HepG2 (cell line): ENCODE measurements around the gene GANC. TPM values are rescaled to one million over a fixed set of nuclear protein-coding genes. Genes with fewer than 3 reads are reported as not detected.

Source experiments
- AGO2 ChIP-seq: fragments of 200-400 bp; formaldehyde crosslinking; optimal IDR thresholded peaks from 2 replicates; pipeline ENCODE3; 2017; ENCODE audit warnings: mild to moderate bottlenecking, low read depth, low read length, moderate library complexity
- ARNT2 ChIP-seq: sonication (generic); formaldehyde crosslinking; IDR thresholded peaks from 2 replicates; pipeline ENCODE4 v1.8.0; 2022; ENCODE audit warnings: mild to moderate bottlenecking, low read depth, missing genetic modification reagents, moderate library complexity
- HOXA3 ChIP-seq: sonication (generic); formaldehyde crosslinking; IDR thresholded peaks from 2 replicates; pipeline ENCODE4 v1.5.0; 2020; ENCODE audit warnings: missing genetic modification reagents
- HOXD1 ChIP-seq: sonication (generic); formaldehyde crosslinking; IDR thresholded peaks from 2 replicates; pipeline ENCODE4 v1.5.0; 2020; ENCODE audit warnings: missing genetic modification reagents
- LCORL ChIP-seq, 2 experiments: fragments of 450-650 bp in 1 of 2; sonication (generic) in 1 of 2; formaldehyde crosslinking in 1 of 2; IDR thresholded peaks; 2 replicates each; pipeline versions ENCODE4 v1.5.0 to v1.6.1; 2017 to 2020; ENCODE audit warnings: antibody characterized with exemption in 1 of 2, missing genetic modification reagents in 1 of 2
- NR2F6 ChIP-seq, 2 experiments: IDR thresholded peaks; 2 replicates each; pipeline ENCODE4 v1.6.1; 2016; ENCODE audit warnings: antibody characterized with exemption in 1 of 2, mild to moderate bottlenecking in 1 of 2
- PHF20 ChIP-seq: sonication (generic); formaldehyde crosslinking; IDR thresholded peaks from 2 replicates; pipeline ENCODE4 v1.5.0; 2020; ENCODE audit warnings: mild to moderate bottlenecking, missing genetic modification reagents
- POLR2AphosphoS5 ChIP-seq: IDR thresholded peaks from 2 replicates; pipeline ENCODE4 v1.6.1; 2012; ENCODE audit warnings: low read depth, low read length
- RCOR2 ChIP-seq: IDR thresholded peaks from 2 replicates; pipeline ENCODE4 v1.6.1; 2016; ENCODE audit warnings: missing biosample characterization, missing genetic modification reagents
- TFE3 ChIP-seq: IDR thresholded peaks from 2 replicates; pipeline ENCODE4 v1.6.1; 2016
- THAP7 ChIP-seq: sonication (generic); formaldehyde crosslinking; IDR thresholded peaks from 2 replicates; pipeline ENCODE4 v1.8.1; 2023; ENCODE audit warnings: mild to moderate bottlenecking, missing genetic modification reagents
- ZBTB25 ChIP-seq: IDR thresholded peaks from 2 replicates; pipeline ENCODE4 v1.6.1; 2018; ENCODE audit warnings: missing genetic modification reagents
- ZKSCAN1 ChIP-seq: fragments of 150-350 bp; IDR thresholded peaks from 2 replicates; pipeline ENCODE4 v1.6.1; 2014; ENCODE audit warnings: low read length
- ZMYM4 ChIP-seq: sonication (generic); formaldehyde crosslinking; IDR thresholded peaks from 2 replicates; pipeline ENCODE4 v1.8.1; 2023; ENCODE audit warnings: mild to moderate bottlenecking, missing genetic modification reagents
- ZNF12 ChIP-seq: sonication (generic); formaldehyde crosslinking; IDR thresholded peaks from 2 replicates; pipeline ENCODE4 v1.5.0; 2020; ENCODE audit warnings: missing genetic modification reagents
- ZNF264 ChIP-seq: sonication (generic); formaldehyde crosslinking; IDR thresholded peaks from 2 replicates; pipeline ENCODE4 v1.4.0; 2020; ENCODE audit warnings: missing genetic modification reagents
- ZNF280B ChIP-seq: sonication (generic); formaldehyde crosslinking; IDR thresholded peaks from 2 replicates; pipeline ENCODE4 v1.5.0; 2020; ENCODE audit warnings: missing genetic modification reagents, mild to moderate bottlenecking, borderline replicate concordance
- ZNF383 ChIP-seq: sonication (generic); formaldehyde crosslinking; IDR thresholded peaks from 2 replicates; pipeline ENCODE4 v1.4.0; 2020; ENCODE audit warnings: missing genetic modification reagents, mild to moderate bottlenecking, borderline replicate concordance
- ZNF609 ChIP-seq: sonication (generic); formaldehyde crosslinking; IDR thresholded peaks from 2 replicates; pipeline ENCODE4 v1.4.0; 2020; ENCODE audit warnings: mild to moderate bottlenecking, missing genetic modification reagents, borderline replicate concordance
- ZSCAN22 ChIP-seq: sonication (generic); formaldehyde crosslinking; IDR thresholded peaks from 2 replicates; pipeline ENCODE4 v1.4.0; 2020; ENCODE audit warnings: mild to moderate bottlenecking, missing genetic modification reagents
- polyA plus RNA-seq, 8 experiments: library from polyadenylated mRNA; depleted of rRNA in 3 of 8; stranded (reverse) in 7 of 8; unstranded in 1 of 8; fragments of >200 nt; fragmentation: Illumina TruSeq in 4 of 8; extraction: Trizol in 4 of 8; gene quantifications; 2 replicates each; pipeline versions ENCODE4 v1.2.1 to v1.2.3, GENCODE V29; 2011 to 2016; ENCODE audit warnings: low read depth in 4 of 8, missing spikeins in 1 of 8, mixed read lengths in 1 of 8; ENCODE audit not compliant: insufficient read depth in 1 of 8
- total RNA-seq, 5 experiments: library from RNA; depleted of rRNA; stranded (reverse); fragments of >200 nt; fragmentation: Illumina TruSeq; extraction: Trizol; gene quantifications; 2 replicates each; pipeline ENCODE4 v1.2.3, GENCODE V29; 2016; ENCODE audit warnings: low read depth in 1 of 5

The GANC gene
- total and polyA plus RNA-seq, 2 of the 13 experiments (the other 11 are each of a cell fraction or from before 2014, with no cell fraction given) = 17.0 to 21.0 TPM

GRCh38 chr15:42392309-42393024 lies 119.5 kb downstream of the GANC start (continued):
- TF ChIP-seq ZKSCAN1 = 0 out of 2 replicates have a peak, but pooled peaks have one; percentile 8
- TF ChIP-seq ZBTB25 (CRISPR knock-in tag) = peak; percentile 63; the same call in 1 of the 2 replicates
- peak; percentile 68; the same call in 1 of the 2 replicates for TF ChIP-seq THAP7 (CRISPR knock-in tag)
- TF ChIP-seq ZSCAN22 (CRISPR knock-in tag) = peak; percentile 50; the same call in 1 of the 2 replicates
- peak; percentile 92 for TF ChIP-seq HOXA3 (CRISPR knock-in tag)
- 0 out of 2 replicates have a peak, but pooled peaks have one; percentile 32 for TF ChIP-seq ZNF280B (CRISPR knock-in tag)
- TF ChIP-seq ARNT2 (CRISPR knock-in tag) = 0 out of 2 replicates have a peak, but pooled peaks have one; percentile 71
- TF ChIP-seq LCORL (IDR thresholded peaks at IDR 0.05) = no peak
- peak; percentile 85 for TF ChIP-seq LCORL (CRISPR knock-in tag; IDR thresholded peaks at IDR 0.05)
- peak; percentile 95 for TF ChIP-seq ZNF264 (CRISPR knock-in tag)
- TF ChIP-seq ZNF12 (CRISPR knock-in tag) = peak; percentile 83
- no peak for TF ChIP-seq HOXD1 (CRISPR knock-in tag)
- TF ChIP-seq AGO2 = no peak
- TF ChIP-seq NR2F6 (IDR thresholded peaks at IDR 0.05) = peak; percentile 94
- peak; percentile 92 for TF ChIP-seq NR2F6 (CRISPR knock-in tag; IDR thresholded peaks at IDR 0.05)
- TF ChIP-seq PHF20 (CRISPR knock-in tag) = peak; percentile 59
- TF ChIP-seq ZMYM4 (CRISPR knock-in tag) = peak; percentile 93
- peak; percentile 88 for TF ChIP-seq ZNF609 (CRISPR knock-in tag)
- peak; percentile 83; the same call in 1 of the 2 replicates for TF ChIP-seq ZNF383
- peak; percentile 67; the same call in 1 of the 2 replicates for TF ChIP-seq RCOR2
- TF ChIP-seq POLR2AphosphoS5 = peak; percentile 87
- TF ChIP-seq TFE3 (CRISPR knock-in tag) = peak; percentile 100
